Adrenal gland (tissue), 12 donors: ENCODE measurements around the gene HEYL. TPM values are rescaled to one million over a fixed set of nuclear protein-coding genes. Genes with fewer than 3 reads are reported as not detected.

Experiments
- DNase-seq, 7 donors: peaks; one replicate each; pipeline ENCODE4 v3.0.0-alpha.2; 2019 to 2020
- H3K27ac ChIP-seq, 5 donors: fragments of 200-600 bp; sonication (generic) in 4 of 5; 1 replicate in 3 of 5; 2 replicates in 2 of 5; pipeline versions ENCODE4 v1.5.1 to v1.8.0; 2016 to 2020; ENCODE audit warnings: mild to moderate bottlenecking in 1 of 5
- H3K27me3 ChIP-seq: fragments of 200-600 bp; 2 replicates; pipeline ENCODE4 v1.8.0; 2021
- H3K36me3 ChIP-seq, 2 donors: fragments of 200-600 bp; replicated peaks in 1 of 2; 1 replicate in 1 of 2; 2 replicates in 1 of 2; pipeline versions ENCODE4 v1.5.1 to v1.8.0; 2018 to 2022
- H3K4me1 ChIP-seq, 2 donors: fragments of 200-600 bp; replicated peaks in 1 of 2; 1 replicate in 1 of 2; 2 replicates in 1 of 2; pipeline versions ENCODE4 v1.5.1 to v1.8.0; 2018 to 2021
- H3K4me3 ChIP-seq, 4 donors: fragments of 200-600 bp; sonication (generic) in 3 of 4; one replicate each; pipeline ENCODE4 v1.5.1; 2016 to 2018
- H3K9me3 ChIP-seq, 3 donors: fragments of 200-600 bp; sonication (generic) in 1 of 3; replicated peaks in 1 of 3; 1 replicate in 2 of 3; 2 replicates in 1 of 3; pipeline versions ENCODE4 v1.5.1 to v1.8.0; 2016 to 2021
- CTCF ChIP-seq, 6 experiments: fragments of 450-650 bp in 4 of 6; fragments of 200-600 bp in 2 of 6; sonication (generic) in 1 of 6; IDR thresholded peaks; 1 replicate in 5 of 6; 2 replicates in 1 of 6; pipeline versions ENCODE4 v1.5.1 to v1.8.0; 2016 to 2021; ENCODE audit warnings: antibody characterized with exemption in 6 of 6, mild to moderate bottlenecking in 2 of 6, moderate library complexity in 1 of 6
- POLR2A ChIP-seq, 2 donors: fragments of 450-650 bp; IDR thresholded peaks; one replicate each; pipeline ENCODE4 v1.6.1; 2017; ENCODE audit warnings: antibody characterized with exemption in 2 of 2, mild to moderate bottlenecking in 2 of 2, moderate library complexity in 1 of 2
- WGBS, 4 donors: extraction: QIAGEN DNeasy Blood & Tissue Kit in 2 of 4; methylation state at CpG; one replicate each; pipeline versions ENCODE4 v1.1.5 to v1.1.7; 2013 to 2017; 5-methylcytosine and 5-hydroxymethylcytosine counted together
- intact Hi-C, 2 donors: fragments of 100-400 bp; cut with DNase I; formaldehyde crosslinking; loops; one replicate each; pipeline versions ENCODE4 v1.14.1 to v1.15.0; 2022 to 2023
- polyA plus RNA-seq, 3 donors: library from polyadenylated mRNA; stranded (reverse); fragments of 200-250 nt in 2 of 3; fragments of 350-450 nt in 1 of 3; fragmentation: Illumina TruSeq in 1 of 3; extraction: RNeasy Lipid Tissue Mini Kit (QIAGEN cat#74804) in 1 of 3; gene quantifications; one replicate each; pipeline ENCODE4 v1.2.3, GENCODE V29; 2013 to 2014
- total RNA-seq, 9 donors: library from RNA; depleted of rRNA in 4 of 9; stranded (reverse); fragments of >200 nt in 4 of 9; fragments of 120-200 nt in 1 of 9; fragmentation: NEBNext Ultra II Directional in 1 of 9; extraction: Animal tissue kit (Norgen Biotek cat#: 25700) in 1 of 9; gene quantifications; one replicate each; pipeline versions ENCODE4 v1.1.0 to v1.2.4, GENCODE V29; 2013 to 2023
- donor health status: healthy with polysubstance abuse.
- donor health status: Bipolar disorder and iron deficiency.
- donor health status: DM: yes; HTN: yes; CAD: no.
- donor health status: DM: no; HTN: no; CAD: no.
- donor health status: DM: no; HTN: no; CAD: no.
- donor health status: DM: yes; HTN: yes; CAD: no.

The HEYL gene
- total and polyA plus RNA-seq, 12 donors: 2.4 to 27.7 (median 14.0) TPM

GRCh38 chr1:39633422-39633821 is 6.0 kb downstream of the HEYL start:
- H3K27ac ChIP-seq: peak overlapping the region in 2 of 5 donors; percentile 21 to 90

GRCh38 chr1:39632682-39633417 is 6.6 kb downstream of the HEYL start:
- Histone ChIP-seq H3K4me3 (peak overlapping the region in 1 of 4 donors; percentile 34), H3K27me3 (no peaks in the 10 kb centered on the region), H3K9me3 (no peaks in the 10 kb centered on the region), H3K4me1 (no peaks in the 10 kb centered on the region), H3K27ac (peak overlapping the region in 2 of 5 donors; percentile 21 to 77), H3K36me3 (peaks cover 0 to 21% of the 10 kb centered on the region in 2 donors)
- intact Hi-C loops: no loop called here
- peak in 6 of 7 donors; percentile 58 to 73 (median 70) for DNase-seq
- WGBS, 4 donors: 15 to 93% (median 32%) methylated on average over 2 to 60 of the region's 61 CpGs
- no peak for TF ChIP-seq POLR2A (IDR thresholded peaks at IDR 0.05)
- TF ChIP-seq CTCF (IDR thresholded peaks at IDR 0.05): no peak

More at GRCh38 chr1:39633422-39633821, 6.0 kb downstream of the HEYL start:
- H3K9me3 ChIP-seq: no peaks in the 10 kb centered on the region
- 72 to 87% (median 74%) methylated on average over 3 of the region's 3 CpGs for WGBS, 4 donors
- intact Hi-C loops: no loop called here
- no peaks in the 10 kb centered on the region for H3K4me1 ChIP-seq
- no peak for DNase-seq
- peak overlapping the region in 1 of 4 donors; percentile 34 for H3K4me3 ChIP-seq
- TF ChIP-seq POLR2A (IDR thresholded peaks at IDR 0.05) (no peak), CTCF (IDR thresholded peaks at IDR 0.05) (no peak)
- H3K36me3 ChIP-seq: peaks cover 0 to 21% of the 10 kb centered on the region in 2 donors
- no peaks in the 10 kb centered on the region for H3K27me3 ChIP-seq

GRCh38 chr1:39632323-39632681 is 7.1 kb downstream of the HEYL start:
- no peaks in the 10 kb centered on the region for H3K4me1 ChIP-seq
- DNase-seq: no peak
- H3K27ac ChIP-seq: peak overlapping the region in 2 of 5 donors; percentile 21 to 77
- H3K9me3 ChIP-seq: no peaks in the 10 kb centered on the region
- TF ChIP-seq CTCF (IDR thresholded peaks at IDR 0.05): no peak
- no peak for TF ChIP-seq POLR2A (IDR thresholded peaks at IDR 0.05)
- intact Hi-C loops: no loop called here
- peaks cover 0 to 21% of the 10 kb centered on the region in 2 donors for H3K36me3 ChIP-seq
- H3K27me3 ChIP-seq: no peaks in the 10 kb centered on the region
- peak overlapping the region in 1 of 4 donors; percentile 34 for H3K4me3 ChIP-seq
- WGBS, 4 donors: 50 to 84% (median 73%) methylated on average over 1 to 5 of the region's 5 CpGs

GRCh38 chr1:39631361-39632322 is 7.8 kb downstream of the HEYL start:
- DNase-seq: no peak
- 81 to 87% (median 86%) methylated on average over 13 to 16 of the region's 16 CpGs for WGBS, 4 donors
- peaks cover 0 to 21% of the 10 kb centered on the region in 2 donors for H3K36me3 ChIP-seq
- H3K9me3 ChIP-seq: no peaks in the 10 kb centered on the region
- no peak overlapping the region for H3K4me3 ChIP-seq
- peaks cover 0 to 2% of the 10 kb centered on the region in 2 donors for H3K4me1 ChIP-seq
- H3K27ac ChIP-seq: peak overlapping the region in 2 of 5 donors; percentile 21 to 77
- no peaks in the 10 kb centered on the region for H3K27me3 ChIP-seq
- TF ChIP-seq CTCF (IDR thresholded peaks at IDR 0.05): no peak
- no peak for TF ChIP-seq POLR2A (IDR thresholded peaks at IDR 0.05)
- intact Hi-C loops: no loop called here
